GM12874 (cell line): ENCODE measurements around the gene DLGAP4.

Experiments
- CTCF ChIP-seq: IDR thresholded peaks from 2 replicates; pipeline ENCODE4 v1.5.1; 2011; ENCODE audit warnings: low read depth, mild to moderate bottlenecking, control low read depth, low read length, moderate library complexity; ENCODE audit not compliant: insufficient read depth

DLGAP4 gene

GRCh38 chr20:36498386-36499179 lies 192.4 kb downstream of the DLGAP4 start:
- no peak for TF ChIP-seq CTCF

GRCh38 chr20:36499211-36499610 lies 193.1 kb downstream of the DLGAP4 start:
- no peak for TF ChIP-seq CTCF

GRCh38 chr20:36499723-36500501 lies 193.8 kb downstream of the DLGAP4 start:
- TF ChIP-seq CTCF: no peak

- TF ChIP-seq CTCF: no peak
Observed at GRCh38 chr20:36501367-36502006, 195.3 kb downstream of the DLGAP4 start.

GRCh38 chr20:36504295-36504694 lies 198.2 kb downstream of the DLGAP4 start:
- TF ChIP-seq CTCF: no peak

GRCh38 chr20:36506253-36506652 lies 200.1 kb downstream of the DLGAP4 start:
- peak; percentile 31; the same call in 1 of the 2 replicates for TF ChIP-seq CTCF

GRCh38 chr20:36507746-36508145 lies 201.6 kb downstream of the DLGAP4 start:
- TF ChIP-seq CTCF: no peak
